Measurements from ENCODE around the gene SH3YL1.

GRCh38 chr2:211486-212184 is 52.2 kb downstream of the SH3YL1 start:
- TF ChIP-seq CTCF (conservative IDR thresholded peaks at IDR 0.05; ENCODE audit: low read depth, low read length), result no peak
- no peak for TF ChIP-seq EZH2 (IDR thresholded peaks at IDR 0.05; ENCODE audit: low read length, unreplicated experiment)
